Measurements from ENCODE around the gene DCTN3. TPM values are rescaled to one million over a fixed set of nuclear protein-coding genes. Genes with fewer than 3 reads are reported as not detected.

Gene DCTN3
- total and polyA plus RNA-seq, 4 donors = 39.8 to 86.3 (median 70.3) TPM

DNA sequence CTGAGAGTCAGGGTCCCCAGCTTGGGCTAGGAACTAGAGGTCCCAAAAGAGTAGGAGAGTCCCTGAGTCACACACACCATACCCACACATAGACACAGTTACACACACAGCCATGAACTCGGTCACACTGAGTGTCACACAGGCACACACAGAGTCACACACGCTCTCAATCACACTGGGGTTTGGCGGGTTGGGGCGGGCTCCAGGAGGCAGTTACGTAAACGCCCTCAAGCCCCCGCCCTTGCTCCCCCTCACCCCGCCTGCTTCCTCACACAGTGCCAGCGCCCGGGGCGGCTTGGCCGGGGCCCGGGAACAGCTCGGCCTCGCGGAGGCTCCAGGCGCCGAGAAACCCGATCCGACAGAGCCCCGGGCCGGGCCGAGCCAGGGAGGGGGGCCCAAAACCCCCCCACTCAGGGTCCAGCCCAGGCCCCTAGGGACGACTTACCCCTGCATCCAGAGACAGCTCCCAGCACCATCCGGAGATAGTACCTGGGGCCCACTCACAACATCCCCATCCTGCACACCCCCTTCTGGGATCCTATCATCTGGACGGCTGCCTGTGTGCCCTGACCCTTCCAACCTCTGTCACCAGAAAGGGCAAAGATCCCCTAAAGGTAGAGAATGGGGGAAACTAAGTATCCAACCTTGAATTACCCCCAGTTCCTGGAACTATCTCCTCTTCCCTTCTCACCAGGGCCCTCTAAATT is 27.2 kb downstream of the DCTN3 start:
- 4 to 5% methylated on average over 20 to 26 of the region's 26 CpGs for WGBS, 2 donors
- DNase-seq (peak; percentile 74 to 82 (median 78)), ATAC-seq (ENCODE audit: insufficient read depth, low FRiP score) (no peak)
- no peak for TF ChIP-seq CTCF (IDR thresholded peaks at IDR 0.05; ENCODE audit: control extremely low read depth, extremely low read depth)
- Histone ChIP-seq H3K36me3 (ENCODE audit: control insufficient read depth in 4 of 4, insufficient read depth in 4 of 4, low read length in 4 of 4) (no peaks in the 10 kb centered on the region), H3K27ac (ENCODE audit: low read depth in 1 of 2, low read length in 1 of 2) (no peak overlapping the region), H3K9me3 (ENCODE audit: control insufficient read depth in 4 of 4, insufficient read depth in 3 of 4, low read length in 3 of 4) (no peaks in the 10 kb centered on the region), H3K27me3 (ENCODE audit: control insufficient read depth in 3 of 3, insufficient read depth in 3 of 3, low read length in 2 of 3) (peaks cover 0 to 30% (median 6%) of the 10 kb centered on the region in 3 donors), H3K9ac (ENCODE audit: insufficient read depth in 1 of 2, low read length in 2 of 2) (peak overlapping the region in 1 of 2 donors; percentile 8), H3K4me1 (ENCODE audit: control insufficient read depth in 5 of 5, insufficient read depth in 5 of 5, low read length in 5 of 5) (peaks cover 0 to 43% (median 5%) of the 10 kb centered on the region in 5 donors), H3K4me3 (no peak overlapping the region)

GRCh38 chr9:34591917-34592866 is 28.1 kb downstream of the DCTN3 start:
- peaks cover 0 to 39% (median 8%) of the 10 kb centered on the region in 3 donors for H3K27me3 ChIP-seq (ENCODE audit: control insufficient read depth in 3 of 3, insufficient read depth in 3 of 3, low read length in 2 of 3)
- H3K4me1 ChIP-seq (ENCODE audit: control insufficient read depth in 5 of 5, insufficient read depth in 5 of 5, low read length in 5 of 5) = peaks cover 0 to 46% (median 5%) of the 10 kb centered on the region in 5 donors
- ATAC-seq (ENCODE audit: insufficient read depth, low FRiP score) = no peak
- no peaks in the 10 kb centered on the region for H3K36me3 ChIP-seq (ENCODE audit: control insufficient read depth in 4 of 4, insufficient read depth in 4 of 4, low read length in 4 of 4)
- 17 to 26% methylated on average over 16 of the region's 16 CpGs for WGBS, 2 donors
- H3K9me3 ChIP-seq (ENCODE audit: control insufficient read depth in 4 of 4, insufficient read depth in 3 of 4, low read length in 3 of 4) = no peaks in the 10 kb centered on the region
- no peak for TF ChIP-seq CTCF (IDR thresholded peaks at IDR 0.05; ENCODE audit: control extremely low read depth, extremely low read depth)
- H3K27ac ChIP-seq (ENCODE audit: low read depth in 1 of 2, low read length in 1 of 2) = no peak overlapping the region
- H3K9ac ChIP-seq (ENCODE audit: insufficient read depth in 1 of 2, low read length in 2 of 2) = peak overlapping the region in 1 of 2 donors; percentile 8
- no peak overlapping the region for H3K4me3 ChIP-seq
- DNase-seq = no peak

GRCh38 chr9:34591248-34591916 is 28.9 kb downstream of the DCTN3 start:
- ATAC-seq (ENCODE audit: insufficient read depth, low FRiP score) = peak; percentile 89
- 5% methylated on average over 54 to 60 of the region's 60 CpGs for WGBS, 2 donors
- H3K27me3 ChIP-seq (ENCODE audit: control insufficient read depth in 3 of 3, insufficient read depth in 3 of 3, low read length in 2 of 3) = peaks cover 0 to 47% (median 12%) of the 10 kb centered on the region in 3 donors

More at GRCh38 chr9:34591248-34591916, 28.9 kb downstream of the DCTN3 start:
- Histone ChIP-seq H3K4me3 (no peak overlapping the region), H3K9me3 (ENCODE audit: control insufficient read depth in 4 of 4, insufficient read depth in 3 of 4, low read length in 3 of 4) (peaks cover 0 to 2% (median 0%) of the 10 kb centered on the region in 4 donors), H3K4me1 (ENCODE audit: control insufficient read depth in 5 of 5, insufficient read depth in 5 of 5, low read length in 5 of 5) (peaks cover 0 to 51% (median 5%) of the 10 kb centered on the region in 5 donors), H3K27ac (ENCODE audit: low read depth in 1 of 2, low read length in 1 of 2) (no peak overlapping the region), H3K9ac (ENCODE audit: insufficient read depth in 1 of 2, low read length in 2 of 2) (no peak overlapping the region), H3K36me3 (ENCODE audit: control insufficient read depth in 4 of 4, insufficient read depth in 4 of 4, low read length in 4 of 4) (no peaks in the 10 kb centered on the region)
- peak; percentile 90 for TF ChIP-seq CTCF (IDR thresholded peaks at IDR 0.05; ENCODE audit: control extremely low read depth, extremely low read depth)
- DNase-seq = peak; percentile 84 to 88 (median 86)

Data from lung (tissue), 12 donors.